ENCODE measurements around the gene AKAP12.

AKAP12 gene

DNA sequence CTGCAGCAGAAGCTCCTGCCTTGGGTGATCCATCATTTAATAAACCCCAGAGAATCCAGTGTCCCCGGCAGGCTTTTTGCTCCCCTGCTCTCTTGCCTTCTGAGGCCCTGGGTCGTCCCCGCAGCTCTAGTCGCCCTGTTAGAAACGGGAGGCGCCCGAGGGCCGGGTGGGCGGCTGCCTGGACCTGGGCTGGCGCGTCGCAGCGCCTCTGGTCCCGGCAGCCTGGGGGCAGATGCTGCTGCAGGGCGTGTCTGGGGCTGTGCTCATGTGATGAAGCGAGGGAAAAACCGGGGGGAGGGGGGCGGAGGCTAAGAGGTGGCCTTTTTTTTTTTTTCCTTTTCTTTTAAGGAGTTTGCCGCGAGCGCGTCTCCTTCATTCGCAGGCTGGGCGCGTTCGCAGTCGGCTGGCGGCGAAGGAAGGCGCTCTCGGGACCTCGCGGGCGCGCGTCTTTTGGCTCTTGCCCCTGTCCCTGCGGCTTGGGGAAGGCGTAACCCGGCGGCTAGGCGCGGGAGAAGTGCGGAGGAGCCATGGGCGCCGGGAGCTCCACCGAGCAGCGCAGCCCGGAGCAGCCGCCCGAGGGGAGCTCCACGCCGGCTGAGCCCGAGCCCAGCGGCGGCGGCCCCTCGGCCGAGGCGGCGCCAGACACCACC is 394 bp downstream of the AKAP12 start:
- no peak for DNase-seq

DNA sequence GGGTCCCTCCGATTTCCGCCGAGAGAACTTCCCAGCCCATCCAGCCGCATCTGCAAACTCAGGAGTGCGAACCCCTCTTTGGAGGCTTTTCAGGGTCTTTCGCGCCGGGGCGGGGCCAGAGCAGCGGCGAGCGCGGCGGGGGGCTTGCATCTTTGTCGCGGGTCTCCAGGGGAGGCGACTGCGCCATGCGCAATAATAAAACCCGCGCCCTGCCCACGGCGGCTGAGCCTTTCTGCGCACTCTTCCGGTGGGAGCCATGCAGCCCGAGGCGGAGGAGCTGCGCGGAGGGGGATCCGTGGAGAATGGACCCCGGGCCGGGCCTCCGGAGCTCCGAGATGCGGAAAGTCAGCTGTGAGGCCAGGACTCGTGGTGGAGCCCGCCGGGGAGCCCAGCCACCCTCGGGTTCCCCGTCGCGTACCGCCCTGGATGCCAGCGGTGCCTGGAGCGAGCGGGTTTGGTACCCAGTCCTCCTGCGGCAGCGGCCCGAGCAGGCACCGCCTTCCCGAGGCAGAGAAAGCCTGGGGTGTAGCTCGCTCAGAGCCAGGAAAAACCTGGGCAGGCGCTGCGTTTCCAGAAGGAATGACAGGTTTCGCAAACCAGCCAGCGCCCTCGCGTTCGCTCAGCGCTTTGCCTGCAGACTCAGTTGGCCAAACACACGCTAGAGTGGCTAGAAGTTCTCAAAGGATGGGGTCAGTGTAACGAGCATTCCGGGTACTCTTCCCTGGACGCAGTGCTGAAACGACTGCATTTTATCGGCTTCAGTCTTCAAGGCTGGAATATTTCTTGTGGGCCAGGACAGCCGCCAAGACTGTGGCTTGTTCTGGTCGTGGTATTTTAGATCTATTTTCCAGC is 1.2 kb downstream of the AKAP12 start:
- no peak for DNase-seq

GRCh38 chr6:151241853-151242252 is 2.1 kb downstream of the AKAP12 start:
- no peak for DNase-seq

- no peak for DNase-seq
Measured at GRCh38 chr6:151242420-151242861, 2.7 kb downstream of the AKAP12 start.

DNA sequence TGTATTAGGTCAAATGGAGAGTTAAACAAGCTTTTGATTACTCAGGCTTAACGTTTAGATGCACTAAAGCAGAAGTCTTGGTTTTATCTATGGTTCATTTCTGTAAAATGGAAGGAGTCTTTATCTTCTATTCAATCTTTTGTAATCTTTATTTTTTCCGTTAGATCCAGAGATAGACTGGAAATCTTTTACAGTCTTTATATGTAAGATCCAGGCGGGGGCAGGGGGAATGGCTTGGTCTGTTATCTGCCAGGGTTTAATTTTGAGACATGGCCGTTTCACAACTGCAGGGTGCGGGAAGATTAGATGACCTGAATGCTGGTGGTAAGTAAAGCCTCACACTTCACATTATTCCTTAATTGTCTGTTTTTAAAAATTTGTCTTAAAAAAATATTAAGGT is 3.7 kb downstream of the AKAP12 start:
- no peak for DNase-seq

DNA sequence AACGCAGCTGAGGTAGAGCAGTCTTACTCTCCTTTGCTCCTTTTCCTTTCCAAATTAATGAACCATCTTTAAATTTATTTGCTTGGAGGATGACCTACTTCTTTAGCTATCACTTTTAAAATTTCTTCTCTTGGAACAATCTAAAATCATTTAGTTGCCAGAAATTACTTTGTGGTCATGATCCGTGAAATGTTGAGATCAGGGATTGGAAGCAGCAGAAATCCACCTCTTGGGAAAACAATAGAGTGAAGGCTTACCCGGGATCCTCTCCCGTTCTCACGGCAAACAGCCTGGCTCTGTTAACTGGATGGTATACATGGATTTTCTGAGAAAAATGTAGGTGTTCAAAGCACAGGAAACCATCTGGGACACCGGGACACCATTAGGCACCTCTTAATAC is 7.7 kb downstream of the AKAP12 start:
- no peak for DNase-seq

GRCh38 chr6:151248295-151248694 is 8.5 kb downstream of the AKAP12 start:
- no peak for DNase-seq

GRCh38 chr6:151252634-151253033 is 12.9 kb downstream of the AKAP12 start:
- no peak for DNase-seq

DNA sequence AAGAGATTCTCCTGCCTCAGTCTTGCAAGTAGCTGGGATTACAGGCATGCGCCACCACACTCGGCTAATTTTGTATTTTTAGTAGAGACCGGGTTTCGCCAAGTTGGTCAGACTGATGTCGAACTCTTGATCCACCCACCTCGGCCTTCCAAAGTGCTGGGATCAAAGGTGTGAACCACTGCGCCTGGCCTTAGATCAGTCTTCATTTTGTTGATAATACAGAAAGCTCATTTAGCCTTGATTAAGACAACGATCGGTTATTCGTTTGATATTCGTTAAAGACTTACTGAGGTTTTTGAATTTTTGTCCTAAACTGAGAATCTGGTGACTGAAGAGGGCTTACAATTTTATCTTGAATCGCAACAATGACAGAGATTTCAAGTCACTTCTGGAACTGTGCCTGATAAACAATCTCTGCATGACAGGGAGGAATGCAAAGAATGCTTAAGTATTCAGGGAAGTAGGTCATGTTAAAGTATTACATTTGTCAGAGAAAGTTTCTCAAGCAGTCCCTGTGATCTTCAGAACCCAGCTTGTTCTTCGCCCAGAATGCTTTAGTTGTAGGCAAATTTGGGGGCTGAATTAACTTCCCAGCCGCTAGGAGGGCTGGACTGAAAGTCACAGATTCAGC is 14.8 kb downstream of the AKAP12 start:
- DNase-seq: no peak

- DNase-seq: no peak
Measured at GRCh38 chr6:151255811-151256210, 16.0 kb downstream of the AKAP12 start.

GRCh38 chr6:151257985-151258445 is 18.2 kb downstream of the AKAP12 start:
- no peak for DNase-seq

DNA sequence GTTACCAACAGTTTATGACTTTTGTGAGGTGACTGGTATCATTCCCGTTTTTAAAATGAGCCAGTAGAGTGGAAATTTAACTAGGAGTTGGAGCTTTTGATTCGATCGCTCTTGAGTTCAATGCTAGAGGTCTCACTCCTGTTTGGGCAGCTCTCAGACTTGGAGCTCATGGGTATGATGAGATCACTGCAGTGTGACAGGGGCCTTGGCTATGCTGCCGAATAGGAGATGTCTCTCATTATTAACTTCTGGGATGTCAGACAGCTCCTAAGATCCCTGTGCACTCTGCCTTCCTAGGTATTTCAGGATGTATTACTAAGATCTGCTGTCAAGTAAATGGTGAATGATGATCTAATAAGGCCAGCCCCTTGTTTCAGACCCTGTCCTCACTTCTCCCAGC is 20.4 kb downstream of the AKAP12 start:
- DNase-seq: no peak

DNA sequence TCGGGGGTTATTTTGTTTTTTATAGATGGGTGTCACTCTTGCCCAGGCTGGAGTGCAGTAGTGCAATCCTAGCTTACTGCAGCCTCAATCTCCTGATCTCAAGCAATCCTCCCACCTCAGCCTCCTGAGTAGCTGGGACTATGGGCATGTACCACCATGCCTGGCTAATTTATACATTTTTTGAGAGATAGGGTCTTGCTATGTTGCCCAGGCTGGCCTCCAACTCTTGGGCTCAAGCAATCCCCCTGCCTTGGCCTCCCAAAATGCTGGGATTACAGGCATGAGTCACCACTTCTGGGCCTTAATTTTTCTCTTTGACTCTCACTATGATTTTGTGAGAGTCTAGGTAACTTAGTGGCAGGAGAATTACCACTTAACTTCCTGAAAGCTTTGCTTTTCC is 23.3 kb downstream of the AKAP12 start:
- DNase-seq: no peak

- DNase-seq: no peak
Measured at GRCh38 chr6:151263967-151264366, 24.2 kb downstream of the AKAP12 start.

- no peak for DNase-seq
Measured at GRCh38 chr6:151265282-151265681, 25.5 kb downstream of the AKAP12 start.

DNA sequence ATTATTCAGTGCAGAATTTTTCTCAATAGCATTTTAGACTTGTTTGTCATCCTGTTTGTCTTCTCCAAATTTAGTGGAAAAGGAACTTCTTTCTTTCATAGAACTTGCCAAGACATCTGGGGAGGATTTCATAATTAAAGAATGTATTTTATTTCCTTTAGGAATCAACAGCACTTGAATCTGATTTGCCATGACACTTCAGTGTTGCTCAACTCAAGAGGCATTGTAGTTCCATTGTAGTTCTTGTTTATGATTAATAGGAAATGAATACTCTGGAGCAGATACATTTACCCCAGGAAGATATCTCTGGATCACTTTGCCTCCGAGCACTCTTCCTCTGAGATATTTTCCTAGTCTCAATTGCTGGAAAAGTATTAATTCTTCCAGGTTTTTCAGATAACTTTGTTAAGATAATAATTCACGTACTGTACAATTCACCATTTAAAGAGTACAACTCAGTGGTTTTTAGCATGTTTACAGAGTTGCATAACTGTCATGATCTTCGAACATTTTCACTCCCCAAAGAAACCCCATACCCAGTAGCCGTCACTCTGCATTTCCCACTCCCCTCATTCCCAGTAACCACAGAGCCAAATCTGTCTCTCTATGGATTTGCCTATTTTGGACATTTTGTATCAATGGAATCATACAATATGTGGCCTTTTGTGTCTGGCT is 29.7 kb downstream of the AKAP12 start:
- DNase-seq: no peak

GRCh38 chr6:151275121-151275520 is 35.4 kb downstream of the AKAP12 start:
- DNase-seq: no peak

DNA sequence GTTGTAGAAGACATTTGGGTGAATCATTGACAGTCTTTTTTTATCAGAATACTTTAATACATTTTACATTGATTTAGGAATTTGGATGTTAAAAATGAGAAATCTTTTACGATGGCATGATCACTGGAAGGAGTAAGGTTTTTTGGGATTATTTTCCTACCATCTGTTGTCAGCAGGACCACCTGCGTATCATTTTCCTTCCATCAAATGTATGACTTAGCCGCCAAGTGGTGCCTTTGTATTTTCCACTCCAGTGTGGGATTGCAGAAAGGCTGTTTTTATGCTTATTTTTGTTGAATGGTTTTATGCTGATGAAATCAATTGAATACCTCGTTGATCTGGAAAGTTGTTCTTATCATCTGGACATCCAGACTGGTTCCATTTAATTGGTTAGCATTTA is 35.8 kb downstream of the AKAP12 start:
- no peak for DNase-seq

DNA sequence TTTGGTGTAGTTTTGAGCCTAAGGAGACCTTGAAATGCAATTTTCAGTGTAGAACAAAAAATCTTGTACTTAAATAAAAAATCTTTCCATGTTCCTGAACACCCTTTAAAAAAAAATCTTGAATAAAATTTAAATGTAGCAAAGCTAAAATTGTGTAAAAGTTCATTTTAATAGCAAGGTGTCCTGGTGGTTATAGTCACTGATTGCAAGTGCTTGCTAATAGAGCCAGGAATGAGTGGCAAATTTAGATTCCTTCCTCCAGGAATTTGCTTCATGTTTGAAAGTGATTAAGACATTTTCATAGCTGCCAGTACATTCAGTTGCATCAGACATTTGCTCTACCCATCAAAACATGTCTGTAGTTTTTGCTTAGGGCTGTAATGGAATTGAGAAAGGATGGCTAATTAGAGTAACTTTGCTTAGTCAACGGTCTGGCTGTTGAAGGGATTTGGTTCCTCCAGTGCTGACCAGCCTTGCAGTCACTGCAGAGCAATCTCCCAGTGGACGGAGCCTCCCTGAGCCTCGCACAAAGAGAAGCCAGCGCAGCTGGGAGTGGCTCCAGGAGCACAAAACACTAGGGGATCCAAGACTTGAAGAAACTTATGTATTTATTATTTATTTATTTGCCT is 36.5 kb downstream of the AKAP12 start:
- no peak for DNase-seq

- no peak for DNase-seq
Measured at GRCh38 chr6:151279891-151280290, 40.1 kb downstream of the AKAP12 start.

DNA sequence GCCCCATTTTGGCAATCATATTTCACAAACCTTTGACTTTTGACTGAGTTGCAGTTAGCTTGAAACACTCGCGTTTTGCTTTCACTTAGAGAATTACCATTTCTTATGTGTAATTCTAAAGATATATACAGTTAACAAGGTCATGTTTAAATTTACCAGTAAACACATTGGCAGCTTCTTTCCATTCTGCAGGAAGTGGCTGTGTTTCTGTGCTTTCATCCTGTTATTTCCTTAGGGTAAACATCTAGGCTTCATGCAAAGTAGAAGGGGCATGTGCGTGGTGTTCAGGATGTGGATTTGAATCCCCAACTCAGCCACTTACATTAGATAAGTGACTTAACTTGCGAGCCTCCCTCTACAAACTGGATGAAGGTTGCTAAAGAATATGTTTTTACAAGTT is 41.1 kb downstream of the AKAP12 start:
- DNase-seq: no peak

- no peak for DNase-seq
Measured at GRCh38 chr6:151284012-151284411, 44.2 kb downstream of the AKAP12 start.

- DNase-seq: no peak
Measured at GRCh38 chr6:151284548-151285017, 44.8 kb downstream of the AKAP12 start.
